Measurements from ENCODE around the gene KAT8.

The KAT8 gene

DNA sequence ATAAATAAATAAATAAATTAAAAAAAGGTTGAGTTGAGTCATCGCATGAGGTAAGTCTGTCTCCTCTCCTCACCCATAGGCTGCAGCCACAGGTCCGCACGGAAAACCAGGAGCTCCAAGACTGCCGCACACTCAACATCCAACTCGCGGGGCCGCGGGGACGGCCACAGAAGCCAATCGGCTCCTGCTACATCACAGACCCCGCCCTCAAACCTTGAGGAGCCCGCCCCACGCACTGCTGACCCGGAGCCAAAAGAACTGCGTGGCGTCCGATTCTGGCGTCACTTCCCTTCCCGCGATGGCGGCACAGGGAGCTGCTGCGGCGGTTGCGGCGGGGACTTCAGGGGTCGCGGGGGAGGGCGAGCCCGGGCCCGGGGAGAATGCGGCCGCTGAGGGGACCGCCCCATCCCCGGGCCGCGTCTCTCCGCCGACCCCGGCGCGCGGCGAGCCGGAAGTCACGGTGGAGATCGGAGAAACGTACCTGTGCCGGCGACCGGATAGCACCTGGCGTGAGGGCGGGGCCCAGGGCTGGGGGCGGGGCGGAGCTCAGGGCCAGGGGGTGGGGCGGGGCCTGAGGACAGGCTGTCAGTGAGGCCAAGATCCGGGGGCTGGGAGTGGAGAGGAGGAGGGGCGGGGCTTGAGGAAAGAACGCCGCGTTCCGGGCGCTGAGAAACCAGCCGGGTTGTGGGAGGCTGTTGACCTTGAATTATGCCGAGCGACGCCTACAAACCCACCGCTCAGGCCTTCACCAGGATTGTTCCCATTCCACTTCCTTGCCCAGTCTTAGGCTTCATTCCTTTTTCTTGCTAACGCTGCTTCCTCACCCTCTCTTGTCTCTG is at the start of gene KAT8:
KAT8 (plus strand) TSS at position 281 of the 839 bp plus-strand sequence; CDS start at position 299, 18 bp downstream.
- DNase-seq = peak; percentile 99

DNA sequence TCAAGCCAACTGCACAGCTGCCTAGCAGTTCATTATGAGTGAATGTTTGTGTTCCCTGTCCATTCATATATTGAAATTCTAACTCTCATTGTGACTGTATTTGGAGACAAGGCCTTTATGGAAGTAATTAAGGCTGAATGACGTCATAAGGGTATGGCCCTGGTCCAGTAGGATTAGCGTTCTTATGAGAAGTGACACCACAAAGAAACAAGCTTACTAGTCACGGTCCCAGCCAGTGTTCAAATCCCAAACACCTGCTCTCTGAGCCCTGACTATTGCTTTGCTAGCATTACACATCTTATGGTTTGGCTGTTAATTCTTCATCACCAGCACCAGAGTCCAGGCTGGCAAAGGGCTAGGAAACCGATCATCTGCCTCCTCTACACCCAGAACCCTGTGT is 45.6 kb upstream of the KAT8 start:
- no peak for DNase-seq

DNA sequence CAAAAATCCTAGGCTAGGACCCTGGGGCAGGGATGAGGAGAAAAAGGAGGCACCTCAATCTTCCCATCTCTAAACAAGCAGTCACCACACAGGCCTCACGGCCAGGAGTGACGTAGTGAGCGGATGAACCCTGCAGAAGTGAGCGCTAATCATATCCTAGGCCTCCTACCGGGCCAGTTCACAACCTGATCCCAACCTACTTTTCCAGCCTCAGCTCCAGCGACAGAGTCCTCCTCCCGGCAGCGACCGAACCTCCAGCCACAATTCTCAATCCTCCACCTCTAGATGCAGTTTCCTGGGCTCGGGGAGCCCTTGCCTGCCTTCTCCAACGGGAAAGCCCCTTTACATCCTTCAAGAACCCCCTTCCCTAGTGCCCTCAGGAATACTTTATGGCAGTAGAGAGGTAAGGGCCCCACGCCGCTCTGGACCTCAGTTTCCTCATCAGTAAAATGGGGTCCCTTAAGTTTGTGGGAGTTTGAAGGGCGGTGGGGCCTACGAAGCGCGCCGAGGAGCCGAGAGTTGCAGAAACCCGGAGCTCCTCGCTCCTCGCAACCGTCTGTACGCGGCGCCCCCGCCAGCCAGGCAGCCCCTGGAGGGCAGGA is 44.8 kb upstream of the KAT8 start:
- peak; percentile 71 for DNase-seq

DNA sequence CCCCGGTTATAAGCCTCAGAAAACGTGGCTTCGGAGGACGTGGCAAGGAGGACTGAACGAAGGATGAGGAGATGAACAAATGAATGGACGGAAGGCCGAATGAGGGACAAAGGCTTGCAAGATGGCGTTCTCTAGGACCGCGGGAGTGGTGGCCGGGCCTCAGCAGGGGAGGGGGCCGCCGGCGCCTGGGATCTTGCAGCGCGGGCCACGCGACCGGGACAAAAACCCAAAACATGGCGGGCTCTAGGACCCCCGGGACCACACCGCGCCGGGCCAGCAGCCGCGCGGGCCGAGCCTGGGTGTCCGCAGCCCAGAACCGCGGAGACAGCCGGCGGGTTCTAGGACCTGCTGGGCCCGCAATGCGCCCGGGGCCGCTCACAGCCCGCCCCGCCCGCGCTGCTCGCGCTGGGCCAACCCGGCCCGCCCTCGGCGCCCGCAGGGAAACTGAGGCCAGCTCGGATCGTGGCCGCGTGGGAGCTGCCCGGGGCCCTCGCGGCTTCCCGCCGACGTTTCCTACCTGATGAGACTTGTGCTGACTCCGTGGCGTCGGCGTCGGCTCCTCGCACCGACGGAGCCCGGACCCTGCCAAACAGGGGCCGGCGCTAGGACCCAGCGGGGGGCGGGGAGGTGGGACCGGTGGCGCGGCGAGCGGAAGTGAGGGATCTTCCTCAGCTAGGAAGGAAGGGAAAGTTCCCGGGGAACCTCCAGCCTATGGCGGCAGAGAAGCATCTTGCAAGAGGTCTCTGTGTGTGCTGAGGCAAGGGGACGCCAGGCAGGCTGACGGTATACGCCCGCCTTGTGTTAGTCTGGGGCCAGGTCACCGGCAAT is 44.1 kb upstream of the KAT8 start:
- DNase-seq = peak; percentile 89

DNA sequence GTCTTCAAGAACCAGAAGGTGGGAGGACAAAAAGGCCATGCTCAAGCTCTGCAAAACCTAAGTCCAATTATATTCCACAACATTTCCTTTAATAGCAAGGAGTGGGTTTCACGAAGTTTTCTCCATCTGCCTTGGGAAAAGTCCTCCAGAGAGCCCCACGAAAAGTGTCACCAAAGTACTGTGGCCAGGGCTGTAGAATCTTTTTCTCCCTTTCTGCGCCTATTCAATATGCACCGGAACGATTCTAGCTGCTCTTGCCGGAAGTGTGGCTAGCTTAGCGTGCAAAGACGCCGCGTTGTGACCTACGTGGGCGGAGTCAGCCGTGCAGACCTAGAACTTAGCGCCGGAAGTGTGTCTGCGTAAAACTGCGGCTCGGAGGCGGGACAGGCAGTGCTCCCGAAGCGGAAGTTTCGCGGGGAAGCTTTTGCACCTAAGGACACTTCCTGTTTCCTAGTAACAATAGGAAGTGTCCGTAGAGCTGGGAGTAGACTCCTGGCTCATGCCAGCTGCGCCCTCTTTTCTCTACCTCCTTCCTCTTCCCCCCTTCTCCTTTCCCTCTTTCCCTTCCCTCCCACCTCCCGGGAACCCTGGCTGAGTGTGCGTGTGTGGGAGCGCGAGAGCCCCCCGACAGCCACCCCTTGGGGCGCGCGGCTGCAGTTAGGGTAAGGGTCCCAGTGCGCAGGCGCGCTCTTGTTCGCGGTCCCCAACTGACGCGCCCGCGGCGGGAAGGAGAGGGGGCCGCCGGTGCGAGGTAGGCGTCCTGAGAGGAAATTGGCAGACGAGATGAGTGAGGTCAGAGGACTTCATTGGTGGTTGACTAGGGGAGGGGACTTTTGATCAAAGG is 43.3 kb upstream of the KAT8 start, which contains the start of the genes ZNF646 and ZNF668:
ZNF646 (plus strand) TSS at position 453 of the 844 bp plus-strand sequence. CDS start 1,903 bp downstream, outside the sequence.
ZNF668 (minus strand) TSS at position 271 of the 844 bp plus-strand sequence. CDS start 9,781 bp downstream, outside the sequence.
- peak; percentile 100 for DNase-seq

DNA sequence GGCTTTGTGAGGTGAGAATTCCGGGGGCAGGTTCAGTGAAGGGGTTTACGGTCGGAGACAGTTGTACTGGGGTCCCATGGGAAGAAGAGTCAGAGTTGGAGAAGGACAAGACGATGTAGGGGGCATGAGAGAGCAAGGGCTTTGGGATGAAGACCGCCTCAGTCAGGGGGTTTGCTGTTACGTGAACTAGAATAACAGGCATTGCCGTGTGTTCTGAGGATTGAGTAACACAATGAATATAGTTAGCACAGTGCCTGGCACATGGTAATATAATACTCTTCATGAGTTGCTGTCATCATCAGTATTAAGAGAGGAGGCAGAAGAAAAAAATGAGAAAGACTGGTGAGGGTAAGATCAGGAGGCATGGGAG is 42.7 kb upstream of the KAT8 start:
- DNase-seq = peak; percentile 20

DNA sequence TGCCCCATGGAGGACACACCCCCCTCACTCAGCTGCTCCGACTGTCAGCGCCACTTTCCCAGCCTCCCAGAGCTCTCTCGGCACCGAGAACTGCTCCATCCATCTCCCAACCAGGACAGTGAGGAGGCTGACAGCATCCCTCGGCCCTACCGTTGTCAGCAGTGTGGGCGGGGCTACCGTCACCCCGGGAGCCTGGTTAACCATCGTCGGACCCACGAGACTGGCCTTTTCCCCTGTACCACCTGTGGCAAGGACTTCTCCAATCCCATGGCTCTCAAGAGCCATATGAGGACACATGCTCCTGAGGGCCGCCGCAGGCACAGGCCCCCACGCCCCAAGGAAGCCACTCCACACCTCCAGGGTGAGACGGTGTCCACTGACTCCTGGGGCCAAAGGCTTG is 41.1 kb upstream of the KAT8 start:
- DNase-seq = no peak

DNA sequence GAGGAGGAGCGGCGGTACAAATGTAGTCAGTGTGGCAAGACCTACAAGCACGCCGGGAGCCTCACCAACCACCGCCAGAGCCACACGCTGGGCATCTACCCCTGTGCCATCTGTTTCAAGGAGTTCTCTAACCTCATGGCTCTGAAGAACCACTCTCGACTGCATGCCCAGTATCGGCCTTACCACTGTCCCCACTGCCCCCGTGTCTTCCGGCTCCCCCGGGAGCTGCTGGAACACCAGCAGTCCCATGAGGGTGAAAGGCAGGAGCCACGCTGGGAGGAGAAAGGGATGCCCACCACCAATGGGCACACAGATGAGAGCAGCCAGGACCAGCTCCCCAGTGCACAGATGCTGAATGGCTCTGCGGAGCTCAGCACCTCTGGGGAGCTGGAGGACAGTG is 40.4 kb upstream of the KAT8 start:
- no peak for DNase-seq

DNA sequence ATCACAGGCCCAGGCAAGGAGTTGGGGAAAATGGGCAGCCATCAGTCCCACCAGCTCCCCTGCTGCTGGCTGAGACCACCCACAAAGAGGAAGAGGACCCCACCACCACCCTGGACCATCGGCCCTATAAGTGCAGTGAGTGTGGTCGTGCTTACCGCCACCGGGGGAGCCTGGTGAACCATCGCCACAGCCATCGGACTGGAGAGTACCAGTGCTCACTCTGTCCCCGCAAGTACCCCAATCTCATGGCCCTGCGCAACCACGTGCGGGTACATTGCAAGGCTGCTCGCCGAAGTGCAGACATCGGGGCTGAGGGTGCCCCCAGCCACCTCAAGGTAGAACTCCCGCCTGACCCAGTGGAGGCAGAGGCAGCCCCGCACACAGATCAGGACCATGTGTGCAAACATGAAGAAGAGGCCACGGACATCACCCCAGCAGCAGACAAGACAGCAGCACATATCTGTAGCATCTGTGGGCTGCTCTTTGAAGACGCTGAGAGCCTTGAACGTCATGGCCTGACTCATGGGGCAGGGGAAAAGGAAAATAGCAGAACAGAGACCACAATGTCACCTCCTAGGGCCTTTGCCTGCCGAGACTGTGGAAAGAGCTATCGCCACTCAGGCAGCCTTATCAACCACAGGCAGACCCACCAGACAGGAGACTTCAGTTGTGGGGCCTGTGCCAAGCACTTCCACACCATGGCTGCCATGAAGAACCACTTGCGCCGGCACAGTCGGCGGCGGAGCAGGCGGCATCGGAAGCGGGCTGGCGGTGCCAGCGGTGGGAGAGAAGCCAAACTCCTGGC is 39.7 kb upstream of the KAT8 start:
- DNase-seq = peak; percentile 96

DNA sequence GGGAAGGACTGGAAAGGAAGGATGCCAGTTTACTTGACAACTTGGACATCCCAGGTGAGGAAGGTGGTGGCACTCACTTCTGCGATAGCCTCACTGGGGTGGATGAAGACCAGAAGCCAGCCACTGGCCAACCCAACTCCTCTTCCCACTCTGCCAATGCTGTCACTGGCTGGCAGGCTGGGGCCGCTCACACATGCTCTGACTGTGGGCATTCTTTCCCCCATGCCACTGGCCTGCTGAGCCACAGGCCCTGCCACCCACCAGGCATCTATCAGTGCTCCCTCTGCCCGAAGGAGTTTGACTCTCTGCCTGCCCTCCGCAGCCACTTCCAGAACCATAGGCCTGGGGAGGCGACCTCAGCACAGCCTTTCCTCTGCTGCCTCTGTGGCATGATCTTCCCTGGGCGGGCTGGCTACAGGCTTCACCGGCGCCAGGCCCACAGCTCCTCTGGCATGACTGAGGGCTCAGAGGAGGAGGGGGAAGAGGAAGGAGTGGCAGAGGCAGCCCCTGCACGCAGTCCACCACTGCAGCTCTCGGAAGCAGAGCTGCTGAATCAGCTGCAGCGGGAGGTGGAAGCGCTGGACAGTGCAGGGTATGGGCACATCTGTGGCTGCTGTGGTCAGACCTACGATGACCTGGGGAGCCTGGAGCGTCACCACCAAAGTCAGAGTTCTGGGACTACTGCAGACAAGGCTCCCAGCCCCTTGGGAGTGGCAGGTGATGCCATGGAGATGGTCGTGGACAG is 38.7 kb upstream of the KAT8 start:
- no peak for DNase-seq

DNA sequence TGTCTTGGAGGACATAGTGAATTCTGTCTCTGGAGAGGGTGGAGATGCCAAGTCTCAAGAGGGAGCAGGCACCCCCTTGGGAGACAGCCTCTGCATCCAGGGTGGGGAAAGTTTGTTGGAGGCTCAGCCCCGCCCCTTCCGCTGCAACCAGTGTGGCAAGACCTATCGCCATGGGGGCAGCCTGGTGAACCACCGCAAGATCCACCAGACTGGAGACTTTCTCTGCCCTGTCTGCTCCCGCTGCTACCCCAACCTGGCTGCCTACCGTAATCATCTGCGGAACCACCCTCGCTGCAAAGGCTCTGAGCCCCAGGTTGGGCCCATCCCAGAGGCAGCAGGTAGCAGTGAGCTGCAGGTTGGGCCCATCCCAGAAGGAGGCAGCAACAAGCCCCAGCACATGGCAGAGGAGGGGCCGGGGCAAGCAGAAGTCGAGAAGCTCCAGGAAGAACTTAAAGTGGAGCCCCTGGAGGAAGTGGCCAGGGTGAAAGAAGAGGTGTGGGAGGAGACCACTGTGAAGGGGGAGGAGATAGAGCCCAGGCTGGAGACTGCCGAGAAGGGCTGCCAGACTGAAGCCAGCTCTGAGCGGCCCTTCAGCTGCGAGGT is 38.0 kb upstream of the KAT8 start:
- no peak for DNase-seq

DNA sequence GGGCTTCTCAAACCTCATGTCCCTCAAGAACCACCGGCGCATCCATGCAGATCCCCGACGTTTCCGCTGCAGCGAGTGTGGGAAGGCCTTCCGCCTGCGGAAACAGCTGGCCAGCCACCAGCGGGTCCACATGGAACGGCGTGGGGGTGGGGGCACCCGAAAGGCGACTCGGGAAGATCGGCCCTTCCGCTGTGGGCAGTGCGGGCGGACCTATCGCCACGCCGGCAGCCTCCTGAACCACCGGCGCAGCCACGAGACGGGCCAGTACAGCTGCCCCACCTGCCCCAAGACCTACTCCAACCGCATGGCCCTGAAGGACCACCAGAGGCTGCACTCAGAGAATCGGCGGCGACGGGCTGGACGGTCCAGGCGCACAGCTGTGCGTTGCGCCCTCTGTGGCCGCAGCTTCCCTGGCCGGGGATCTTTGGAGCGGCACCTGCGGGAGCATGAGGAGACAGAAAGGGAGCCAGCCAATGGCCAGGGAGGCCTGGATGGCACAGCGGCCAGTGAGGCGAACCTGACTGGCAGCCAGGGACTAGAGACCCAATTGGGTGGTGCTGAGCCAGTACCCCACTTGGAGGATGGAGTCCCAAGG is 37.3 kb upstream of the KAT8 start:
- no peak for DNase-seq

DNA sequence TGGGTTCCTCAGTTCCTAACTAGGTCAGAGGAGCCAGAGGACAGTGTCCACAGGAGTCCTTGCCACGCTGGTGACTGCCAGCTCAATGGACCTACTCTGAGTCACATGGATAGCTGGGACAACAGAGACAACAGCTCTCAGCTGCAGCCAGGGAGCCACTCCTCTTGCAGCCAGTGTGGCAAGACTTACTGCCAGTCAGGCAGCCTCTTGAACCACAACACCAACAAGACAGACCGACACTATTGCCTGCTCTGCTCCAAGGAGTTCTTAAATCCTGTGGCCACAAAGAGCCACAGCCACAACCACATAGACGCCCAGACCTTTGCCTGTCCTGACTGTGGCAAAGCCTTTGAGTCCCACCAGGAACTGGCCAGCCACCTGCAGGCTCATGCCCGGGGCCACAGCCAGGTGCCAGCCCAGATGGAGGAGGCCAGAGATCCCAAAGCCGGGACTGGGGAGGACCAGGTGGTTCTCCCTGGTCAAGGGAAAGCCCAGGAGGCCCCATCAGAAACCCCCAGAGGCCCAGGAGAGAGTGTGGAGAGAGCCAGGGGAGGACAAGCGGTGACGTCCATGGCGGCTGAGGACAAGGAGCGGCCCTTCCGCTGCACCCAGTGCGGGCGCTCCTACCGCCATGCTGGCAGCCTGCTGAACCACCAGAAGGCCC is 36.6 kb upstream of the KAT8 start:
- DNase-seq = no peak

DNA sequence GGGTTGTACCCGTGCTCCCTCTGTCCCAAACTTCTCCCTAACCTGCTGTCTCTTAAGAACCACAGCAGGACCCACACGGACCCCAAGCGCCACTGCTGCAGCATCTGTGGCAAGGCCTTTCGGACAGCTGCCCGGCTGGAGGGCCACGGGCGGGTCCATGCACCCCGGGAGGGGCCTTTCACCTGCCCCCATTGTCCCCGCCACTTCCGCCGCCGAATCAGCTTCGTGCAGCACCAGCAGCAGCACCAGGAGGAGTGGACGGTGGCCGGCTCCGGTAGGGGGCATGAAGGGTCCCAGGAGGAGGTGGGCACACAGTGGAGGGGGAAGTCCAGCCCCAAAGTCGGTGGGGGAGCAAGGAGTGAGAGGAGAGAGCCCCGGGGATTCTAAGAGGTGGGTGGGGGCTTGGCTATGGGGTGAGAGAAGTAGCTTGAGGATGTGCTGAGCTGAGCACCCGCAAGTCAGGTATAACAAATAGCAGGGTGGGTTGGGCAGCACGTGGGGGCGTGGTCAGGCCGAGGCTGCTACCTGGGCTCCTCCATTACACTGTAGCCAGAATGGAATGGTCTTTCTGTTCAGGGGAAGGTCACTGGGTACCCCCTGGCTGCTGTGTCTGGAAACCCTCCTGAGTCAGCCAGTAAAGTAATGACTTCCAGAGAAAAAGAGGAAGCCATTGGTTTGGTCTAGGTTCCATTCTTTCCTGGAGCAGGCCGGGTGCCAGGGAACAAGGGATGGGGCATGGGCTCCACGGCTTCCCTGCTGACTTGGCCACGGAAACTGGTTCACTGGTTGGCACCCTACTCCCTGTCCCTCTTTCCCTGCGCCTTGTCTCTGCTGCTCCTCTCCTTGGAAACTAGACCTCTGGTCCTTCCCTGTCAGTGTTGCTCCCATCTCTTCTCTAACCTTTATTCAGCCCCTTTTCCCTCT is 35.8 kb upstream of the KAT8 start:
- DNase-seq = no peak

DNA sequence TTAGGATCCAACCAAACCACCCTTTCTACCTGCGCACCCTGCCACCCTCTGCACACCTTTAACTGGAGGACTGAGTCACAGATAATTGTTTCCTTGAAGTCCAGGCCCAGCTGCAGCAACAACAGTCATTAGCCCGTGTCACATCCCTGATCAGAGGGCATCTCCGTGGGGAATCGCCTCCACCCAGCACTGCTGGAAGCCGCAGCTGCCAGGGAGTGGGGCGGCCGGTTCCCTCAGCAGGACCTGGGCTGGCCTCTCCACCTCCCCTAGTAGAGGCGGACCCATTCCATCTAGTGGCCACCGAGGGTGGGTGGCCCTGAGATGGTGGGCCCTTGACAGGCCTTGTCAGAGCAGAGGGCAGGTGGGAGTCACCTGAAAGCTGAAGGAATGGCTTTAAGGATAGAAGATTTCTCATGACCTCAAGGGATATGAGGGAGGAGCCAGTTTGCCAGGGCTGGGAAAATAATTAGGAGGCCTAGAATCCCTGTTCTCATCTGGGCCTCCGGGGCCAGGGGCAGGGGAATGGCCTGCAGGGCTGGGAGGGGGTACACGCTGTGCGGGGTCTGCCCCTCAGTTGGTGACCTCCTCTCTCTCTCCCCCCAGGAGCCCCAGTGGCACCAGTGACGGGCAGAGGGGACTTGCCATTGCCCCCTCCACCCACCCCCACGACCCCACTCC is 35.0 kb upstream of the KAT8 start:
- DNase-seq = no peak

DNA sequence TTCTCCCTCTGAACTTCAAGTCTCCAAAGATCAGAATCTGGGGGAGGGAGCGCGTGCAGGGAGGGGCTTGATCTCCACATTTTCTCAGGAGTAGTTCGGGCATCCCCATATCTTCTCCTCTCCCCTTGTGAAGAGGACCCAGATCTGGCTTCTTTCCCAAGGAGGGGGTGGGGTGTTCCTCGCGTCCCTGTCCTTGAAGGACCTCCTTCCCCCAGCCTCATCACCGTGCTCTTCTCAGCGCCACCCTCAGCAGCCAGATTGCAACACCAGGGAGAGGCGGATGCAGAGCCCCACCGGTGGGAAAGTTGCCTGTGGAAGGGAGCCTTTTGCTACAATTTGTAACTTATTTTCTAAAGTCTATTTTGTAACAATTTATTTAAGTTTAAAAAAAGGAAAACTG is 34.4 kb upstream of the KAT8 start:
- no peak for DNase-seq

DNA sequence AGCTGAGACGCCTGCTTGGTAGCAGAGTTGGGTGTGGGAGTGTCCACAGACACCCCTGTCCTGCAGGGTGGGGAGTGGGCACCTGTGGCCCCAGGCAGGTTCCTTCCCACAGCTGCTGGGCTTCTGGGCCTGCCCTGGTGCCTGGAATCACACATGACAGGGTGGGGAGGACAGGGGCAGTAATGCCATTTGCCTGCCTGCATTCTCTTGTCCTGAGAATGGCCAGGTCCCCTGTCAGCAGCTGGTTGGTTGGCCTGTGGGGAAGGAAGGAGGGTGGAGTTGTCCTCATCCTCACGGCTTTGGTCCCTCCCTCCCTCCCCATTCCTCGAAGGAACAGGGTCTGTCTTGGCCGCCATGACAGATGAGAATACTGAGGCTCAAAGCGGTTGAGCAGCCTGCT is 33.9 kb upstream of the KAT8 start:
- no peak for DNase-seq

DNA sequence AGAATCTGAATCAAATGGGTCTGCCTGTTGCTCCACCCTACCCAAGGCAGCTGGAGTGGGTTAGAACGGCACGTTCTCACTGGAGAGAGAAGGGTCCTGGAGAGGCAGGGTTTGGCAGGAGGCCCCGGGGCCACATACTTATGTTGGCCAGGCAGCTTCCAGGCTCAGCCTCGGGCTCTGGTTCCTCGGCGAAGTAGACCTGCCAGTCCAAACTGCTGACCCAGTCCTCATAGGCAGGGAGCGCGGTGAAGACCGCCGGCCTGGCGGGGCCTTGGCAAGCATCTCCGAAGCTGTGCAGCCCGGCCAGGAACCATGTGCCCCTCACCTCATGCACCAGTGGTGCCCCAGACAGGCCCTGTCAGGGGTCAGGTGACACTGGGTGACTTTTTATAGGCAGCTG is 33.5 kb upstream of the KAT8 start:
- no peak for DNase-seq

Data from hematopoietic multipotent progenitor cell treated with erythropoietin and hydrocortisone succinate and interleukin-3 and kit ligand, for 8 days (in vitro differentiated cells).